HUES48 (cell line): ENCODE data around the gene CYP2C18.
"Not testable (repeated sequence)": the region's sequence is repeated elsewhere in the genome, so short reads cannot be mapped to it uniquely, and the experiment has no call there.

Experiments
- H3K27ac ChIP-seq: one replicate; pipeline ENCODE4 v1.7.0; 2013; ENCODE audit warnings: low read depth, low read length, inconsistent platforms
- H3K27me3 ChIP-seq: 2 replicates; pipeline ENCODE4 v1.6.1; 2013; ENCODE audit warnings: mild to moderate bottlenecking, low read length; ENCODE audit not compliant: control insufficient read depth, insufficient read depth
- H3K36me3 ChIP-seq: 2 replicates; pipeline ENCODE4 v1.6.1; 2013; ENCODE audit warnings: low read length; ENCODE audit not compliant: control insufficient read depth, insufficient read depth
- H3K4me1 ChIP-seq: 2 replicates; pipeline ENCODE4 v1.6.1; 2013; ENCODE audit warnings: mild to moderate bottlenecking, low read length; ENCODE audit not compliant: control insufficient read depth, insufficient read depth
- H3K4me3 ChIP-seq: 2 replicates; pipeline ENCODE4 v1.5.1; 2013; ENCODE audit warnings: mild to moderate bottlenecking, low read depth, low read length
- H3K9ac ChIP-seq: 2 replicates; pipeline ENCODE4 v1.6.1; 2013; ENCODE audit warnings: mild to moderate bottlenecking, low read depth, low read length, moderate library complexity
- H3K9me3 ChIP-seq: 2 replicates; pipeline ENCODE4 v1.6.1; 2013; ENCODE audit warnings: low read length; ENCODE audit not compliant: control insufficient read depth, insufficient read depth

The CYP2C18 gene

GRCh38 chr10:94747838-94748237 lies 64.3 kb downstream of the CYP2C18 start:
- Histone ChIP-seq H3K27ac (no peak overlapping the region), H3K9me3 (peaks cover 39% of the 10 kb centered on the region), H3K36me3 (no peaks in the 10 kb centered on the region), H3K4me1 (no peaks in the 10 kb centered on the region), H3K4me3 (no peak overlapping the region), H3K27me3 (no peaks in the 10 kb centered on the region), H3K9ac (no peak overlapping the region)

DNA sequence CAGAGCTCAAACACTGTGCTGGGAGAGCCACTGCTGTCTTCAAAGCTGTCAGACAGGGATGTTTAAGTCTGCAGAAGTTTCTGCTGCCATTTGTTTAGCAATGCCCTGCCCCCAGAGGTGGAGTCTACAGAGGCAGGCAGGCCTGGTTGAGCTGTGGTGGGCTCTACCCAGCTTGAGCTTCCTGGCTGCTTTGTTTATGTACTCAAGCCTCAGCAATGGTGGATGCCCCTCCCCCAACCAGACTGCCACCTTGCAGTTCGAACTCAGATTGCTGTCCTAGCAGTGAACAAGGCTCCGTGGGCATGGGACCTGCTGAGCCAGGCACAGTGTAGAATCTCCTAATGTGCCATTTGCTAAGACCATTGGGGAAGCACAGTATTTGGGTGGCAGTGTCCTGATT lies 74.4 kb downstream of the CYP2C18 start:
- Histone ChIP-seq H3K36me3 (no peaks in the 10 kb centered on the region), H3K27me3 (no peaks in the 10 kb centered on the region), H3K9ac (no peak overlapping the region)

DNA sequence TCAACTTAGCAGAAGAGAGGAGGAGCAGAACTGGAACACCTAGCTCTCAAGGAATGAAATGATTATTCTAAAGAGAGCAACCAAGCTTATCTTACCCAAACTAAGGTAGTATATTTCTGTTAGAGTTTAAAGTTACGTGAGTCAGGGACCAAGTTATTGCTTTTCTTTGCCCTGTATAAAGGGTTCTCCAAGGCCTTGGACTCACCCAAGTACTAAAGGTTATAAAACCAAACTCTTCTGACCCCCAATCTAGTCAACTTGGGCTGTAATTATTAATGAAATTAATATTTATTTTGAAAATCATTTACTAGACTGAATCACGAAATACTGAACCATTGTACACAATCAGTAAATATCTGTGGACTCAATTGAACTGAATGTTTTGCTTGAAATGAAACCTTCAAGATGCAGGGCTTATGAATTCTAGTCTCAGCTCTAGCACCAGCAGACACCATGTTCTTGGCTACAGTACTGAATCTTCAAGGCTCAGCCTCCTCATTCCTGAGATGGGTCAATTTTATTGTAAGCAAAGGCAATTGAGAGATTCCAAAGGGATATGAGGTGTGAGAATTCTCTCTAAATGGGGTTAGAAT lies 77.2 kb downstream of the CYP2C18 start:
- Histone ChIP-seq H3K9ac (no peak overlapping the region), H3K4me3 (no peak overlapping the region), H3K9me3 (no peaks in the 10 kb centered on the region), H3K36me3 (no peaks in the 10 kb centered on the region), H3K27me3 (no peaks in the 10 kb centered on the region), H3K27ac (no peak overlapping the region), H3K4me1 (no peaks in the 10 kb centered on the region)

More for the DNA sequence above, 74.4 kb downstream of the CYP2C18 start:
- Histone ChIP-seq H3K4me1 (no peaks in the 10 kb centered on the region), H3K4me3 (no peak overlapping the region), H3K9me3 (no peaks in the 10 kb centered on the region), H3K27ac (no peak overlapping the region)

DNA sequence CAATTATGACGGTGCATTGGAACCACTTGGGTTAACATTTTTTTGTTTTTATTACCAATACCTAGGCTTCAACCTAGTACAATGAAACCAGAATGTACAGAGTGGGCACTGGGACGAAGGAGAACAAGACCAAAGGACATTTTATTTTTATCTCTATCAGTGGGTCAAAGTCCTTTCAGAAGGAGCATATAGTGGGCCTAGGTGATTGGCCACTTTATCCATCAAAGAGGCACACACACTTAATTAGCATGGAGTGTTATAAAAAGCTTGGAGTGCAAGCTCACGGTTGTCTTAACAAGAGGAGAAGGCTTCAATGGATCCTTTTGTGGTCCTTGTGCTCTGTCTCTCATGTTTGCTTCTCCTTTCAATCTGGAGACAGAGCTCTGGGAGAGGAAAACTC lies 78.9 kb downstream of the CYP2C18 start, which contains the start of gene CYP2C19:
TSS of gene CYP2C19 (plus strand) at position 289 of the 400 bp plus-strand sequence. CDS start at position 314, 25 bp downstream.
- H3K36me3 ChIP-seq, result no peaks in the 10 kb centered on the region
- no peaks in the 10 kb centered on the region for H3K4me1 ChIP-seq
- H3K4me3 ChIP-seq, result no peak within 1 kb of the TSS
- no peaks in the 10 kb centered on the region for H3K9me3 ChIP-seq
- H3K27me3 ChIP-seq, result no peaks in the 10 kb centered on the region
- H3K9ac ChIP-seq, result no peak within 1 kb of the TSS
- H3K27ac ChIP-seq, result no peak within 1 kb of the TSS

- H3K9me3 ChIP-seq, H3K27me3 ChIP-seq, H3K4me3 ChIP-seq, H3K9ac ChIP-seq, H3K27ac ChIP-seq, H3K4me1 ChIP-seq, H3K36me3 ChIP-seq: not testable (repeated sequence)
These were observed 91.9 kb downstream of the CYP2C18 start for GRCh38 chr10:94775425-94775824.

GRCh38 chr10:94777886-94778458 lies 94.4 kb downstream of the CYP2C18 start:
- H3K9me3 ChIP-seq, result no peaks in the 10 kb centered on the region
- no peaks in the 10 kb centered on the region for H3K36me3 ChIP-seq
- no peak overlapping the region for H3K4me3 ChIP-seq
- no peak overlapping the region for H3K9ac ChIP-seq
- H3K27ac ChIP-seq, result no peak overlapping the region
- H3K4me1 ChIP-seq, result no peaks in the 10 kb centered on the region
- no peaks in the 10 kb centered on the region for H3K27me3 ChIP-seq

- no peaks in the 10 kb centered on the region for H3K4me1 ChIP-seq
These were observed 97.3 kb downstream of the CYP2C18 start for GRCh38 chr10:94780844-94781243.

GRCh38 chr10:94784256-94784655 lies 100.7 kb downstream of the CYP2C18 start:
- Histone ChIP-seq H3K27ac (no peak overlapping the region), H3K4me1 (no peaks in the 10 kb centered on the region), H3K9ac (no peak overlapping the region), H3K36me3 (no peaks in the 10 kb centered on the region), H3K9me3 (no peaks in the 10 kb centered on the region), H3K27me3 (no peaks in the 10 kb centered on the region), H3K4me3 (no peak overlapping the region)

More at GRCh38 chr10:94780844-94781243, 97.3 kb downstream of the CYP2C18 start:
- Histone ChIP-seq H3K36me3 (no peaks in the 10 kb centered on the region), H3K9me3 (no peaks in the 10 kb centered on the region), H3K9ac (no peak overlapping the region), H3K27ac (no peak overlapping the region), H3K4me3 (no peak overlapping the region), H3K27me3 (no peaks in the 10 kb centered on the region)

DNA sequence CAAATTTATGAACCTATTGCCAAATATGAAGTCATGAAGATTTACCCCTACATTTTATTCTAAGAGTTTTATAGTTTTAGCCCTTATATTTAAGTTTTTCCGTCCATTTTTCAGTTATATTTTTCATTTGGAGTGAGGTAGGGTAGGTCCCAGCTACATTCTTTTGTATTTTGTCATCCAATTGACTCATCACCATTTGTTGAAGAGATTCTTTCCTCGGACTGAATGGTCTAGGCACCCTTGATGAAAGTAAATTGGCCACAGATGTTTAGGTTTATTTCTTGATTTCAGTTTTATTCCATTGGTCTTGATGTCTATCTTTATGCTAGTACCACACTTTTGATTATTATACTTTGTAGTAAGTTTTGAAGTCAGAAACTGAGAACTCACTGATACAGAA lies 101.7 kb downstream of the CYP2C18 start:
- Histone ChIP-seq H3K4me1 (no peaks in the 10 kb centered on the region), H3K27ac (no peak overlapping the region), H3K4me3 (no peak overlapping the region), H3K27me3 (no peaks in the 10 kb centered on the region), H3K36me3 (no peaks in the 10 kb centered on the region), H3K9me3 (no peaks in the 10 kb centered on the region), H3K9ac (no peak overlapping the region)
